HEK293 (cell line): ENCODE data around the gene KRTAP26-1.

ENCODE experiments used
- CTCF ChIA-PET: fragments of 350-600 bp; formaldehyde crosslinking; extraction: SDS; loops from one replicate; lab custom pipeline; 2021; ENCODE audit warnings: antibody characterized with exemption; lab: Yijun Ruan, JAX
- POLR2A ChIA-PET: fragments of 300-600 bp; formaldehyde crosslinking; extraction: SDS; loops from one replicate; lab custom pipeline; 2020; ENCODE audit warnings: antibody characterized with exemption, inconsistent platforms; lab: Yijun Ruan, JAX
- H3K27ac ChIP-seq: fragments of 200-500 bp; sonication (Bioruptor generic); 2 replicates; pipeline ENCODE4 v1.5.1; 2014; ENCODE audit warnings: low read depth, low read length, control low read depth, inconsistent platforms; ENCODE audit errors: extremely low read depth
- H3K36me3 ChIP-seq, 2 experiments: fragments of 200-500 bp in 1 of 2; sonication (Bioruptor generic) in 1 of 2; 1 replicate in 1 of 2; 2 replicates in 1 of 2; pipeline ENCODE4 v1.5.1; 2014 to 2017; ENCODE audit warnings: inconsistent platforms in 2 of 2, low read length in 2 of 2; ENCODE audit not compliant: control insufficient read depth in 2 of 2, insufficient read depth in 1 of 2
- H3K4me1 ChIP-seq: fragments of 200-500 bp; sonication (Bioruptor generic); 2 replicates; pipeline ENCODE4 v1.5.1; 2014; ENCODE audit warnings: mild to moderate bottlenecking, low read length, inconsistent platforms; ENCODE audit not compliant: control insufficient read depth, insufficient read depth
- H3K4me3 ChIP-seq: 2 replicates; pipeline ENCODE4 v1.5.1; 2011; ENCODE audit warnings: low read depth, mild to moderate bottlenecking, control low read depth, low read length, moderate library complexity
- H3K9me3 ChIP-seq: fragments of 200-500 bp; sonication (Bioruptor generic); 2 replicates; pipeline ENCODE4 v1.5.1; 2014; ENCODE audit warnings: low read depth, low read length, inconsistent platforms; ENCODE audit not compliant: control insufficient read depth, insufficient read depth
- BCL11A ChIP-seq: fragments of 450-650 bp; formaldehyde crosslinking; IDR thresholded peaks from 2 replicates; pipeline ENCODE4 v1.5.1; 2016; ENCODE audit warnings: low read depth, missing biosample characterization, missing genetic modification characterization
- BCL6B ChIP-seq: fragments of 450-650 bp; formaldehyde crosslinking; IDR thresholded peaks from 2 replicates; pipeline ENCODE4 v1.5.1; 2017; ENCODE audit warnings: missing biosample characterization, missing genetic modification characterization
- CTCF ChIP-seq: fragments of 450-650 bp; formaldehyde crosslinking; IDR thresholded peaks from 2 replicates; pipeline ENCODE4 v1.5.1; 2016; ENCODE audit warnings: missing biosample characterization, missing genetic modification characterization
- HOXA7 ChIP-seq: sonication (generic); formaldehyde crosslinking; IDR thresholded peaks from 2 replicates; pipeline ENCODE4 v1.8.1; 2022; ENCODE audit warnings: missing genetic modification reagents, borderline replicate concordance
- HOXD13 ChIP-seq: sonication (generic); formaldehyde crosslinking; IDR thresholded peaks from 2 replicates; pipeline ENCODE4 v1.8.0; 2022; ENCODE audit warnings: missing genetic modification reagents, borderline replicate concordance
- IKZF3 ChIP-seq: fragments of 450-650 bp; IDR thresholded peaks from 2 replicates; pipeline ENCODE4 v1.5.0; 2018; ENCODE audit warnings: missing biosample characterization, mild to moderate bottlenecking, missing genetic modification characterization, moderate library complexity
- KLF10 ChIP-seq: fragments of 450-650 bp; IDR thresholded peaks from 2 replicates; pipeline ENCODE4 v1.5.1; 2018; ENCODE audit warnings: missing biosample characterization, mild to moderate bottlenecking, missing genetic modification characterization
- YY2 ChIP-seq: fragments of 450-650 bp; formaldehyde crosslinking; IDR thresholded peaks from 2 replicates; pipeline ENCODE4 v1.5.1; 2016; ENCODE audit warnings: missing biosample characterization, missing genetic modification characterization
- ZNF121 ChIP-seq: fragments of 450-650 bp; formaldehyde crosslinking; IDR thresholded peaks from 2 replicates; pipeline ENCODE4 v1.5.1; 2016; ENCODE audit warnings: missing biosample characterization, missing genetic modification characterization
- ZNF133 ChIP-seq: fragments of 450-650 bp; formaldehyde crosslinking; IDR thresholded peaks from 2 replicates; pipeline ENCODE4 v1.5.1; 2016; ENCODE audit warnings: missing biosample characterization, missing genetic modification characterization
- ZNF175 ChIP-seq: fragments of 450-650 bp; formaldehyde crosslinking; IDR thresholded peaks from 2 replicates; pipeline ENCODE4 v1.5.1; 2016; ENCODE audit warnings: missing biosample characterization, missing genetic modification characterization
- ZNF366 ChIP-seq: fragments of 450-650 bp; formaldehyde crosslinking; conservative IDR thresholded peaks from 2 replicates; pipeline ENCODE4 v1.5.1; 2016; ENCODE audit warnings: missing biosample characterization, missing genetic modification characterization
- ZNF433 ChIP-seq: fragments of 450-650 bp; formaldehyde crosslinking; IDR thresholded peaks from 2 replicates; pipeline ENCODE4 v1.5.1; 2016; ENCODE audit warnings: missing biosample characterization, missing genetic modification characterization, low read depth
- ZNF600 ChIP-seq: fragments of 450-650 bp; formaldehyde crosslinking; IDR thresholded peaks from 2 replicates; pipeline ENCODE4 v1.5.1; 2016; ENCODE audit warnings: missing biosample characterization, missing genetic modification characterization
- ZNF654 ChIP-seq: fragments of 450-650 bp; formaldehyde crosslinking; IDR thresholded peaks from 2 replicates; pipeline ENCODE4 v1.5.1; 2016; ENCODE audit warnings: low read depth, missing biosample characterization, missing genetic modification characterization
- ZNF837 ChIP-seq: fragments of 450-650 bp; formaldehyde crosslinking; IDR thresholded peaks from 2 replicates; pipeline ENCODE4 v1.5.1; 2016; ENCODE audit warnings: missing biosample characterization, missing genetic modification characterization
- TF ChIP-seq, protein P1 (sequence below): fragments of 450-650 bp; formaldehyde crosslinking; IDR thresholded peaks from 2 replicates; pipeline ENCODE4; 2016; ENCODE audit warnings: missing biosample characterization, missing genetic modification characterization
- TF ChIP-seq, protein P2 (sequence below): fragments of 450-650 bp; formaldehyde crosslinking; IDR thresholded peaks from 2 replicates; pipeline ENCODE4 v1.5.1; 2016; ENCODE audit warnings: missing biosample characterization, missing genetic modification characterization, low read depth

The KRTAP26-1 gene

GRCh38 chr21:30282850-30283249 lies 37.3 kb downstream of the KRTAP26-1 start, which contains the start of gene KRTAP24-1 (continued):
- TF ChIP-seq, protein P1, sequence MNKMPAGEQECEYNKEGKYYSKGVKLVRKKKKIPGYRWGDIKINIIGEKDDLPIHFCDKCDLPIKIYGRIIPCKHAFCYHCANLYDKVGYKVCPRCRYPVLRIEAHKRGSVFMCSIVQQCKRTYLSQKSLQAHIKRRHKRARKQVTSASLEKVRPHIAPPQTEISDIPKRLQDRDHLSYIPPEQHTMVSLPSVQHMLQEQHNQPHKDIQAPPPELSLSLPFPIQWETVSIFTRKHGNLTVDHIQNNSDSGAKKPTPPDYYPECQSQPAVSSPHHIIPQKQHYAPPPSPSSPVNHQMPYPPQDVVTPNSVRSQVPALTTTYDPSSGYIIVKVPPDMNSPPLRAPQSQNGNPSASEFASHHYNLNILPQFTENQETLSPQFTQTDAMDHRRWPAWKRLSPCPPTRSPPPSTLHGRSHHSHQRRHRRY: no peak
- no peak for TF ChIP-seq KLF10 (tag by site-specific recombination)
- no peak for TF ChIP-seq HOXD13 (CRISPR knock-in tag)
- no peak for TF ChIP-seq CTCF (tag by site-specific recombination)
- TF ChIP-seq BCL6B (tag by site-specific recombination): no peak
- TF ChIP-seq, all 188 proteins: peak for 0

- no peaks in the 10 kb centered on the region for H3K4me1 ChIP-seq
- no peak for TF ChIP-seq ZNF121 (tag by site-specific recombination)
- TF ChIP-seq BCL11A: no peak
- TF ChIP-seq ZNF600 (tag by site-specific recombination): no peak
- no peak for TF ChIP-seq YY2 (tag by site-specific recombination)
- no peak for TF ChIP-seq ZNF175 (tag by site-specific recombination)
- no peak for TF ChIP-seq BCL6B (tag by site-specific recombination)
- TF ChIP-seq ZNF433 (tag by site-specific recombination): no peak
- no peak for TF ChIP-seq ZNF366 (tag by site-specific recombination)
- TF ChIP-seq, protein P2, sequence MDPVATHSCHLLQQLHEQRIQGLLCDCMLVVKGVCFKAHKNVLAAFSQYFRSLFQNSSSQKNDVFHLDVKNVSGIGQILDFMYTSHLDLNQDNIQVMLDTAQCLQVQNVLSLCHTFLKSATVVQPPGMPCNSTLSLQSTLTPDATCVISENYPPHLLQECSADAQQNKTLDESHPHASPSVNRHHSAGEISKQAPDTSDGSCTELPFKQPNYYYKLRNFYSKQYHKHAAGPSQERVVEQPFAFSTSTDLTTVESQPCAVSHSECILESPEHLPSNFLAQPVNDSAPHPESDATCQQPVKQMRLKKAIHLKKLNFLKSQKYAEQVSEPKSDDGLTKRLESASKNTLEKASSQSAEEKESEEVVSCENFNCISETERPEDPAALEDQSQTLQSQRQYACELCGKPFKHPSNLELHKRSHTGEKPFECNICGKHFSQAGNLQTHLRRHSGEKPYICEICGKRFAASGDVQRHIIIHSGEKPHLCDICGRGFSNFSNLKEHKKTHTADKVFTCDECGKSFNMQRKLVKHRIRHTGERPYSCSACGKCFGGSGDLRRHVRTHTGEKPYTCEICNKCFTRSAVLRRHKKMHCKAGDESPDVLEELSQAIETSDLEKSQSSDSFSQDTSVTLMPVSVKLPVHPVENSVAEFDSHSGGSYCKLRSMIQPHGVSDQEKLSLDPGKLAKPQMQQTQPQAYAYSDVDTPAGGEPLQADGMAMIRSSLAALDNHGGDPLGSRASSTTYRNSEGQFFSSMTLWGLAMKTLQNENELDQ (tag by site-specific recombination): no peak
- TF ChIP-seq ZNF837 (tag by site-specific recombination): no peak
- TF ChIP-seq ZNF133: no peak
- TF ChIP-seq ZNF654 (tag by site-specific recombination): no peak
- no peak for TF ChIP-seq IKZF3 (tag by site-specific recombination)
- no peak for TF ChIP-seq HOXA7
- TF ChIP-seq, all 188 proteins: peak for 0
- no peaks in the 10 kb centered on the region for H3K9me3 ChIP-seq
- H3K27ac ChIP-seq: no peak overlapping the region
- H3K36me3 ChIP-seq: no peaks in the 10 kb centered on the region
- ChIA-PET CTCF (interaction anchor here (0.6 to 0.7 kb wide), 3 partner anchors 23 to 330 kb away, joined by 3 to 4 read pairs (median 3); no protein-coding TSS in a partner anchor), POLR2A (no interaction called here)
- no peak overlapping the region for H3K4me3 ChIP-seq
Measured at GRCh38 chr21:30271611-30272010, 48.5 kb downstream of the KRTAP26-1 start.
